ENCODE results near the gene GPR62. TPM values are rescaled to one million over a fixed set of nuclear protein-coding genes. Genes with fewer than 3 reads are reported as not detected.

Gene GPR62
- total RNA-seq, 1 donor from 2014 or later = not detected

DNA sequence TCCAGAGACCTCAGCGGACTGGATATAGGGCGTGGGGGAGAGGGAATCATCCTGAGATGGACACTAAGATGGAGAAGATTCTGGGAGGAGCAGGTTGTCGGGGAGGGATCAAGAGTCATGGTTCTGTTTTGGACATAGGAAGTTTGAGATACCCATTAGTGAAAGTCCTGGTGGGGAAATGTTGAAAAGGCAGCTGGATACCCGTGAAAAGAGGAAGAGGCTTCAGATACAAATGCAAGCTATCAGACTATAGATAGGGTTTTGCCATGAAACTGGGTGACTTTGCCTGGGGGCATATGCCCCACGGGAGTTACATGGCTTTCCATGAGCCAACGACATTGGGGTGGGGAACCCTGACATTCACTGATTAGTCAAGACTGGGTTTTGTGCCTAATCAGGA, 1.1 kb upstream of the GPR62 start:
- intact Hi-C loops (cut with micrococcal nuclease) = no loop called here

DNA sequence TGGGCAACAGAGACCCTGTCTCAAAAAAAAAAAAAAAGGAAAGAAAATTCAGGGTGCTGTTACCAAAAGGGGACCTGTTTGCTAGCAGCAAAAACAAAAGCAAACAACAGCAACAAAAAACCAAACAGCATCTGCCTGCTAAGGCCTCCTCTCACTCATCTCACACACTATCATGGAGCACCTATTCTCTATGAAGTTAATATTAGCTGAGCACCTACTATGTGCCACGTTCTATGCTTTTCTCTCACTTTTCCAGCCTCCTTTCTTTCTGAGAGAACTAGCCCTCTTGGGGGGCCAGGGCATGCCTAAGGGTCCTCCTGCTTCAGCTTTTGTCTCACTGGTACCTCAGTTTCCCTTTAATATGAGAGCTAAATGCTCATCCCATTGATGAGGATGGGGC, 468 bp upstream of the GPR62 start:
- intact Hi-C loops (cut with micrococcal nuclease) = no loop called here

DNA sequence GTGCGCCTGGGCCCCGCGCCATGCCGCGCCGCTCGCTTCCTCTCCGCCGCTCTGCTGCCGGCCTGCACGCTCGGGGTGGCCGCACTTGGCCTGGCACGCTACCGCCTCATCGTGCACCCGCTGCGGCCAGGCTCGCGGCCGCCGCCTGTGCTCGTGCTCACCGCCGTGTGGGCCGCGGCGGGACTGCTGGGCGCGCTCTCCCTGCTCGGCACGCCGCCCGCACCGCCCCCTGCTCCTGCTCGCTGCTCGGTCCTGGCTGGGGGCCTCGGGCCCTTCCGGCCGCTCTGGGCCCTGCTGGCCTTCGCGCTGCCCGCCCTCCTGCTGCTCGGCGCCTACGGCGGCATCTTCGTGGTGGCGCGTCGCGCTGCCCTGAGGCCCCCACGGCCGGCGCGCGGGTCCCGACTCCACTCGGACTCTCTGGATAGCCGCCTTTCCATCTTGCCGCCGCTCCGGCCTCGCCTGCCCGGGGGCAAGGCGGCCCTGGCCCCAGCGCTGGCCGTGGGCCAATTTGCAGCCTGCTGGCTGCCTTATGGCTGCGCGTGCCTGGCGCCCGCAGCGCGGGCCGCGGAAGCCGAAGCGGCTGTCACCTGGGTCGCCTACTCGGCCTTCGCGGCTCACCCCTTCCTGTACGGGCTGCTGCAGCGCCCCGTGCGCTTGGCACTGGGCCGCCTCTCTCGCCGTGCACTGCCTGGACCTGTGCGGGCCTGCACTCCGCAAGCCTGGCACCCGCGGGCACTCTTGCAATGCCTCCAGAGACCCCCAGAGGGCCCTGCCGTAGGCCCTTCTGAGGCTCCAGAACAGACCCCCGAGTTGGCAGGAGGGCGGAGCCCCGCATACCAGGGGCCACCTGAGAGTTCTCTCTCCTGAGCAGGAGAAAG, 951 bp downstream of the GPR62 start:
- intact Hi-C loops (cut with micrococcal nuclease) = no loop called here

DNA sequence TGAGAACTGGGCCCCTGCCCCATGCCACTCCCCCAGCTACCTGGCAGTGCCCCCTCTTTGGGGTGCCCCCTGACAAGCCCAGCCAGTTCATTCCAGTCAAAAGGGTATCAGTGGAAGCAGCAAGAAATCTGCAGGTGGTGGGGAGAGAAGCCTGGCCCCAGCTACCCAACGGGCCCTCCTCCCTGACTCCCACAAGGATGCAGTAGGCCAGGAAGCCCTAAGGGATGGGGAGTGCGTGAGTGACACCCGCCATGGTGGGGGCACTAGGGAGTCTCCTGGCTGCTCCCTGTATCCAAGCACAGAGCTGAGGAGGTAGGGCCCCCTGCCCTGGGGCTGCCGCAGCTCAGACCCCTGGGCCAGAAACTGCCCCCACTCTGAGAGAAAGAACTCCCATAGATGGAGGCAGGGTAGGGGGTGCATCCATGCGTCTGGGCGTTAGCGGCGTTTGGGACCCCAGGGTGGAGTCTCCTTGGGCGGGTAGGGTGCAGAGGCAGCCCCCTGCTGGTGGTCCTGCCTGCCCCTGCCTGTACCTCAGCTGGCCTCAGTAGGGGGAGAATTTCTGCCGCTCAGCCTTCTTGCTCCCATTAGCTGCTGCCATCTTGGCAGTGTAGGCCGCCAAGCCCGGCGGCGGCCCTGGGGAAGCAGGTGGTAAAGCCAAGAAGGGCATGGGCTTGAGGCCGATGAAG, 2.5 kb downstream of the GPR62 start:
- intact Hi-C loops (cut with micrococcal nuclease) = no loop called here

DNA sequence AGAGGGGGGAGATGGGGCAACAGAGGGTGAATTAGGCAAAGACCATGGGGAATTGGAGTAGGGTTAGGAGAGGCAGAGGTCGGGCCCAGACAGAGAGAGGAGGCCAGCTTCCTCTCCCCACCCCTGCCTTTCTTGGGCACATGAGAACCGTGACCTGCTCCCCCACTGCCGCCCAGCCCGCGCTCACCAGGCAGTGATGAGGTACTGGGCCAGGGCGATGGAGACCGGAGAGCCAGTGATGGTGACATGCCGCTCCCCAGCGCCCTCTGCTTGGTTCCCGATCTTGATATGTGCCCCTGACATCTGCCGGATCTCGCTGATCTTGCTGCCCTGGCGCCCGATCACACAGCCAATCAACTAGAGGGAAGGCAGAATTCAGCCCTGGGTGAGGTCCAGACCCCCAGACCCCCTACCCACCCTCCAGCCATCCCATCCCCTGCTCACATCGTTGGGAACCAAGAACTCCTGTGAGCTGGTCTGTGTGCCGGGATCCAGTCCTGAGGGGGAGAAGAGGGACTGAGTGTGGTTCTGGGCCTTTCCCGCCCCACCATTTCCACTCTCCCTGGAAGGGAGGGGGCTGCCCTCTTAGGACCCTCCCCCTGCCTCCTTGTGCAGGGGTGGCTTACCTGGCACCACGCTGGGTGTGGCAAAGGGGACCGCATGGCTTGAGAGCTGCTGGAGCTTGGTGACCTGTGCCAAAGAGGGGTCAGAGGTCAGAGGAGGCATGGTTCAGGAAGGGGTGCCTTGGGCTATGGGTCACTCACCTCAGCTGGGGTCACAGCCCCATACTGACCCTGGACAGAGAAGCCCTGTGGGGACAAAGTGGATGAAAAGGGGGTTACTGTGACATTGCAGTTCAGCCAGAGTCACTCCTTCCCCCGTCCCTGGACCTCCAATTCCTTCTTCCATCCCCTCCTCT, 3.7 kb downstream of the GPR62 start:
- intact Hi-C loops (cut with micrococcal nuclease) = no loop called here

DNA sequence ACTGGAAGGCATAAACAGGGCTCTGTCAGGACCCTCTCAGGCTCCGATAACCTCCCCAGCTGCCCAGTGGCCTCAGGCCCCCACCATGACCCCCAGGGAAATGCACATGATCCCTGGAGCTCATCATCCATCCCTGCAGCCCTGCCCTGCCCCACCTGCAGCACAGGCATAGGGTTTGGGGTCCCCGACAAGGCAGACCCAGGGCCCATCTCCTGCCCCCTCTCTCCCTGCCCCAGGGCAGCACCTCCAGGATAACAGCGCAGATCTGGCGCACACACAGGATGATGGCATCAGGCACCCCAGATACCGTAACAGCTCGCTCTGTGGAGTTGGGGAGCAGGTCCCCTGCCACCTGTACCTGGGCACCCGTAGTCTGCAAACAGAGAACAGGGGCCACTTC, 4.5 kb downstream of the GPR62 start:
- intact Hi-C loops (cut with micrococcal nuclease) = no loop called here

DNA sequence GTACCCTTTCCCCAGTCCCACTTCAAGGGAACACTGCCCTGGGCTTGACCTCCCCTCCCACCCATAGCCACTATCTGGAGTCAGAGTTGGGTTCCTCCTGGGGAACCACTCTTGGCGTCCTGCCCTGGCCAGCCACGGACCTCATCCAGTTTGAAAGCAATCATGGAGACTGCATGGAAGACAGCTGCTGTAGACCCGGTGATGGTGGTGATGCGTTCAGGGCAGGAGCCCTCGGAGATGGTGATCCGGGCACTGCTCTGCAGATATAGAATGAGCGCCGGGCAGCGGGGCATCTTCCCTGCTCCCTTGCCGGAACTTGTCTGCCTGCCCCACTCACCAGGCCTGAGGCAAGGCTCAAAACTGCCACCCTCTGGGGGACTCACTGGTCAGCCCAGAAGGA, 5.2 kb downstream of the GPR62 start:
- intact Hi-C loops (cut with micrococcal nuclease) = no loop called here

DNA sequence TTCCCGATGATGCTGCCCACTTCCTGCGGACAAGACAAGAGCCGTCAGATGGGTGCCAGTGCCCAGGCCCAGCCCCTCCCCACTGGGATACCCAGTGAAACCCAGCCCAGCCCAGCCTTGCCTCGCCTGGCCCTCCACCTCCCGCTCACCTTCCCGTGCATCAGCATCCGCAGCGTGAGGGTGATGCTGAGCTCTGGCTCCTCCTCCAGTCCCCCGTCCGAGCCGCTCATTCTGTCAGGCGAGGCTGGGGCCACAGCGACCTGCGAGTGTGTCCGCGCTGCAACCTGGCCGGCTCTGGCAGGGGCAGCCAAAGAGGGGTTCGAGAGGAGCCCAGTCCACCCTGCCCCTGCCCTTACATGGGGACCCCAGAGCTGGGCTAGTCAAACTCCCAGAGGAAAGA, 5.8 kb downstream of the GPR62 start:
- intact Hi-C loops (cut with micrococcal nuclease) = no loop called here

DNA sequence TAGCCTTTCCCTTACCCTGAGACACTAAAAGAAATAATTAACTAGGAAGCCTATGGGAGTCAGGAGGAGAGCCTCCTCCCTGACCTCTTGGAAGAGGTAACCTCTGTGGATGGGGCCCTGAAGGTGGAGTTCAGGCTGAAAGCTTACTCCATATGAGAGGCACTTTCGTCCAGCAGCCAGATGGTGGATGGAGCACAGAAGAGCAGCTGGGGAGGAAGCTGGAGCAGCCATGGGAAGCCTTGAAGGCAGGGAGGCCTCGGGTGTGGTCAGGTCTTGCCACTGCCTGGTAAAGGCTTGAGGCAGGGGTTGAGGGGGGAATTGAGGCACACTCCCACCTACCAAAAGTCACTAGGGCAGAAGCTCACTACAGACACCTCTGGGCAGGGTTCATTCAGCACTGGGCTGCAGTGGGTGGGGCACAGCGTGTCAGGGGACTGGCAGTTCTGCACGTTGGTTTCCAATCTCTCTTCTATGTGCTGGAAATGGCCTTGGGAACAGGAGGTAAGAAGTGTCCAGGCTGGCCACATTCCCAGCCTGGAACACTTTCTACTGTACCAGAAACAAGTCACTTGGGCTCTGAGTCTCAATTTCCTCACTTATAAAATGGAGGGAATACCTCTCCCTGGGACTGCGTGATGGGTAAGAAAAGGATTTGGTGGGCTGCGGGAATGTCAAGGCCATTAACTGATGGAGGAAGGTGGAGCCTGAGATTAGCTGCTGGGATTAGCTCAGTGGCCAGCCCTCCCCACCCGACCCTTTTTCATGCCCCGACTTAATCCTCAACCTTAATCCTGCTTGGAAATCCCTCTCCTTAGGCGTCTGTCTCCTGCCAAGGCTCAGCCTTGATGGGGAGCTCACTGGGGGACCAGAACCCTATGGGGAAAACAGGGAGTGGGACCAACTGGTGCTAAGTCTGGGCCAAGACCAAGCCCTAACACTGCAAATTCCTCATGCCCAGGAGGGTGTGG, 6.7 kb downstream of the GPR62 start:
- intact Hi-C loops (cut with micrococcal nuclease) = no loop called here

DNA sequence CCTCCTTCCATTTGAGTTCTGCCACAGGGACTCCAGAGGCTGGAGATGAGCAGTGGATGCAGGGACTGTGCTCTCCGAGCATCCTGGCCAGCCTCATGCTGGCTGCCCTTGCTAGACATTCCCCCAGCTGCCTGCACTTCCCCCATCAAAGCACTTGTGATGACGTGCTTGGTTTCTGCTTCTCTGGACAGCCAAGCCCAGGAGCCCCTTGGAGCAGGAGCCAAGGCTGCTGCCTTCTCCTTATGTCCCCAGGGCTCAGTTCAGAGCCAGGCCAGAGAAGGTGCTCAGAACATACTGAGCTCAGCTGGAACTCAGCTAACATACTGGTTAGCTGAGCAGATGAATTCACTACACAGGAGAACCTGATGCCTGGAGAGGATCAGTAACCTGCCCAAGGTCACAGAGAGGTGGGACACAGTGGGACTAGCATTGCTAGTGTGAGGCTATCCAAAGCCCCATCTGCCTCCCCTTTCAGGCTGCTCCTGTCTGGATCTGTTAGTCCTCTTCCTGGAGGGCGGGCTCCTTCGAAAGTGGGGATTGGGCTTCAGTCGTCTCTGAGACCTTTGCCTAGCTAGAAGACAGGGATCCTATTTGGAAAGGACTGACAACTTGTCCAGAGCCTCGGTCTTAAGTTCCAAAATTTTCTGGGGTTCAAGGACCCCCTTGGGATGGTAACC, 7.8 kb downstream of the GPR62 start:
- intact Hi-C loops (cut with micrococcal nuclease) = no loop called here

DNA sequence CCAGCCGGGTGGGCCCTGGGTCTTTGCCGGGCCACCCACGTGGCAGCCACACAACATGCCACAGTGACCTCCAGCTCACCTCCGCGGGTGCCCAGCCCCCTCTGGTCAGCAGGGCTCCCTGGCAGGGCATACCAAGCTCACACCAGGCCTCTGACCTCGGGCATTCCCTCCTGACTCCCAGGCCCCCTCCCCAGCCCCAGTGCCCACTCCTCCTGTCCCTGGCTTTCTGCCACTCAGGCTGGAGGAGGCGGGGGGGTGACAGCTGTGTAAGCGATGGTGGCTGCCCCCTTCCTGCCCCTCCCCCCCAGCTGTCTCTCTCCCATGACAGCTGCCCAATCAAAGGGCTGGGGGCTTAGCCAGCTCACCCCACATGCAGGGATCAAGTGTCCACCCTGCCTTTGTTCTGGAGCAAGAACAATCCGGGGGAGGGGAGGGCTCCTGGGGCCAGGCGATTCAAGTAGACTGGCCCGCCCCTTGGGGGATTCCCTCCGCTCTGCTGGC, 8.8 kb downstream of the GPR62 start:
- intact Hi-C loops (cut with micrococcal nuclease) = no loop called here

DNA sequence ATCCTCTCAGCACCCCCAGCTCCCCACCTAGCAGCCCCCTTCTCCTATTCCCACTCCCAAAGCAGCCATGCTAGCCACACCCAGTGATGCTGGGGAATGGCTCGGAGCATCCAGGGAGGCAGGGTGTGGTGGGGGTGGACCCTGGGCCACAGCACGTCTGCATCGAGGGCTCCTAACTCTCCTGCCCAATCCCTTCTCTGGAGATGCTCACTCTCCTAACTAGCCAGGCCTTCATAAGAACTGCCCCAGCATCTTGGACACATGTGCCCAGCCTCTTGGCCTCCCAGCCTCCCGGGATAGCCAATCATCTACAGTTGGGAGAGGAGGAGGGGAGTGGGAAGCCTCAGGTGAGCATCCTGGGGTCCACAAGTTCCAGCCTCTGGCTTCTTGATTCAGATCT, 9.3 kb downstream of the GPR62 start:
- intact Hi-C loops (cut with micrococcal nuclease) = no loop called here

DNA sequence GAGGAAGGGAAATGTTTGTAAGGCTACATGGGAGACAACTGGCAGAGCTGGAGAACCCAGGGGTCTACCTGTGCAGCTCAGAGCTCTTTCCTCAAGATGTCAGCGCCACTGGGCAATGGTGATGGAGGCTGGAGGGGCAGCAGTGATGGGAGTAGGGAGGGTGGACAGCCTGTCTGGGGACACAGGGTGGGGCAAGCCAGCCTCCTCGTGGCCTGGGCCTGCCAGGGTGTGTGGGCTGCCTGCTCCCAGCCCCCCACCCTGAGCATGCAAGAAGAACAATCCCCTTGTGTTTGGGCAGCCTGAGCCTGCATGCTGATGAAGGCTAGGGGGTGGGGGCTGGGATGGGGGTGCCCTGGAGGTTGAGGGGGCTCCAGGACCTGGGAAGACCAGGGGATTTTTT, 10.8 kb downstream of the GPR62 start:
- intact Hi-C loops (cut with micrococcal nuclease) = no loop called here

DNA sequence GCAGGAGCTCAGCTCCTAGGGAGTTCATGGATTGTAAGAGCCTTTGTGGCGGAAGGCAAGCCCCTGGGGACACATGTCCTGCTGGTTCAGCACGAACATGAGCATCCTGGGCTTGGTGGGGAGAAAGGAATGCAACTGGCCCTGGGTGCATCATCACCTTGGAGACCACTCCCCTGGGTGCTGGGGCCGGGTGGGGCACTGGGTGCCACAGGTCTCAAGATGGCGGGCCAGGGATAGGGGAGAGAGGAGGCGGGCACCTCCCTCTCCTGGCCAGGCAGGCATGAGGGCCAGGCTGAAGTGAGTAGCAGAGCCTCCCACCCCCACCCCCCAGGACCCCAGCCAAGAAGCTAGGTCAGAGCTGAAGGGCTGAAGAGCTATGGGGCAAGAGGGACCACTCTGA, 11.3 kb downstream of the GPR62 start:
- intact Hi-C loops (cut with micrococcal nuclease) = no loop called here

DNA sequence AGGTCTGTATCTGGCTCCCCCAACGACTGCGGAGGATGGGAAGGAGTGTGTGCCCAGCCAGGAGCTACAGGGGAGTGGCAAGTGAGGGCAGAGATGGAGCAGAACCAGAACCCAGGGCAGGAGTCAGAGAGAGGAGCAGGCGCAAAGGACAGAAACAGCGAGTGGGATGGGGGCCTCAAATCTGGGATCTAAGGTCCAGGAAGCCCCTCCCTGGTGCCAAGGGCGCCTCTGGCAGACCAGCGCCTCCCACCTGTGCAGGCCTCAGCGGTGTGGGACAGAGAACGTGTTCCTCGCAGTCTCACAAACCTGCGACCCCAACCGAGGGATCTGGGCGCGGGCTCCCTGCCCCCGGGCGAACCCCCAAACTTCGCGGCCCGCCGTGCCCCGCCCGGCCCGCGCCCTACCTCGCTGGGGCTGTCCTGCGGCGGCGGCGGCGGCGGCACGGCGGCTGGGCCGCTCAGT, 11.8 kb downstream of the GPR62 start:
- intact Hi-C loops (cut with micrococcal nuclease) = loop anchor here (1.0 kb wide), 2 partner anchors 8 to 25 kb away; partner anchors contain the start of genes ABHD14A and PARP3

DNA sequence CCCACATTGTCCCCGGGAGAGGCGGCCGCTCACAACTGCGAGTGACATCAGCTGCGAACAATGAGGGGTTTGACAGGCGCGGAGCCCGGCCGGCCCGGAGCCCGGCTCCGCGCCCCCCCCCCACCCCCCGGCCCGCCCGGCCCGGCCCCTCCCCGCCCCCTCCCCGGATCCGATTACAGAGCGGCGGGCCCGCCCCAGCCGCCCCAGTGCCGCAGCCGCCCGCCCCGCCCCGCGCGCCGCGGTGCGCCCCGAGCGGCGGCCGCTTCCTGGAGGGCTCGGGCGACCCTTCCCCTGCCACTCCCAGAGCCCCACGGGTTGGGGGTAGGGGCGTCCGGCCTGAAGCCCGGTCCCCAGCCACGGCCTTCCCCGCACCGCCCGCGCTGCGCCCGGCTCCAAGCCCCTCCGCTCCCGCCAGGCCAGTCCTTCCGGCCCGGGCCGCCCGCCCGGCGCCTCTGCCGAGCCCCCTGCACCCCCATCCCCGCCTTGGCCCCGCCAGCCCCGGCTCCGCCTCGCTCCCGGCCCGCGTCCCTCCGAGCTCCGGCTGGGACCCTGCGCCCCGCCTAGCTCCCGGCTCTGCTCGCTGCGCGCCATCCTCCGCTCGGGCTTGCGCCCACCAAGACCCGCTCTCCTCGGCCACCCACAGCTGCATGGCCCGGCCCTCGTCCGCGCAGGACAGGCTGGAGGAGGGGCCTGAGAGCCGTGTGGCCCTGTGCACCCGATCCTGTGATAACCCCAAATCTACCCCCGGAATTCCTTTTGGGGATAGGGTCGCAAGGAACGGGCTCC, 12.4 kb downstream of the GPR62 start, which contains the start of gene PCBP4:
PCBP4 (minus strand) TSS at position 71 of the 786 bp plus-strand sequence. CDS start 6,214 bp downstream, outside the sequence.
- intact Hi-C loops (cut with micrococcal nuclease) = loop anchor here (1.0 kb wide), 2 partner anchors 8 to 25 kb away; partner anchors contain the start of genes ABHD14A and PARP3

DNA sequence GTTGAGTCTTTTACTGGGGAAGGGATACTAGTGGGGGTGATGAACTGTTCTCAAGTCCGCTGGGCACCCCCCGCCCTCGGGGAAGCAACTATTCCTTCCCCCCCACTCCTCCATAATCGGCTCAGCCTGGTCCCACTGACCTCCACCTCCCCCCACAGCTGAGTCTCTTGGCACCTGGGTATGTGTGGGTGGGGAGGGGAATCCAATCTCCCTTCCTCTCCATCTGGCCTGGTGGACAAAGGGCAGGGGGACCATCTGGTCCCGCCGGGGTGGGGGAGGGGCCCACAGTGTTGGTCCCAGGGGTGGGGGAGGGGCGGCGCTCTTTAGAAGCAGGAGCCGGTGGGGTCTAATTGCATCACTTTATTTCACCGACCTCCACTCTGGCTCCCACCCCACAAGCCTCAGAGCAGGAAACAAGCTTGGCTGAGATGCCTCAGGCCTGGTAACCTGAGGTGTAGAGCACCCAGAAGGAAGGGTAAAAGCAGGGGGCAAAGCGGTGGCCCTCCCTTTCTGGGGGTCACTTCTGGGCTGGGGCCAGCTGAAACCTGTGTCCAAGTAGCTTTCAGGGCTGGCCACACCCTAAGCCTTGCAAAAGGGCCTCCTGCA, 13.1 kb downstream of the GPR62 start:
- intact Hi-C loops (cut with micrococcal nuclease) = no loop called here
